DND-41 (cell line): ENCODE data around the gene B3GALT6.

ENCODE experiments used
- EZH2 ChIP-seq: IDR thresholded peaks from 3 replicates; pipeline ENCODE4 v1.6.1; 2012; ENCODE audit warnings: borderline replicate concordance, low read depth, mild to moderate bottlenecking, moderate library complexity, low read length, inconsistent platforms; ENCODE audit not compliant: severe bottlenecking
- TF ChIP-seq, protein P1 (sequence below): IDR thresholded peaks from 2 replicates; pipeline ENCODE4 v1.5.1; 2012; ENCODE audit warnings: borderline replicate concordance, low read length, moderate library complexity, mild to moderate bottlenecking; ENCODE audit not compliant: poor library complexity, severe bottlenecking; ENCODE audit errors: extremely low read depth

DNA sequence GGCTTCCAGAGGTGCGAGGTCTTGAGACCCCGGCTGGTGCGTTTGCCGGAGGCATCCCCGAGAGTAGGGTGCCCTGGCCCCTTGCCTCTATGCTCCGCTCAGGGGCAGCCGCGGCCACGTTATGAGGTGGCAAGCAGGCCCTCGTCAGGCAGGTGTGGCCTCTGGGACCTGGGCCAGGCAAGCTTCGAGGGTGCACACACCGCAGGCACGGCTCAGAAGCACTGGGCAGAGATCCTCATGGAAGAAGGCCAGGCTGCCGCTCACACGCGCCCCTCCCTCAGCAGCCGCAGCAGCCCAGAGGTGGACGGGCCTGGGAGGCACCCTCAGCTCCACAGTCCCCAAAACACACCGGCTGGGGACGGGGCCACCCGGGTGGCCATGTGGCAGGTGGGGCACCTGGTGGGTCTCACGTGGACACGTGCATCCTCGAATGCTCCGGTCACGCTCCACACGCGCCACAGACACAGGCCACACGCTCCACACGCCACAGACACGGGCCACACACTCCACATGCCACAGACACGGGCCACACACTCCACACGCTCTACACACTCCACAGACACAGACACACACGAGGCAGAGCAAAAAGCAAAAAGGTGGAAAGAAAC, 6.7 kb upstream of the B3GALT6 start:
- TF ChIP-seq, protein P1, sequence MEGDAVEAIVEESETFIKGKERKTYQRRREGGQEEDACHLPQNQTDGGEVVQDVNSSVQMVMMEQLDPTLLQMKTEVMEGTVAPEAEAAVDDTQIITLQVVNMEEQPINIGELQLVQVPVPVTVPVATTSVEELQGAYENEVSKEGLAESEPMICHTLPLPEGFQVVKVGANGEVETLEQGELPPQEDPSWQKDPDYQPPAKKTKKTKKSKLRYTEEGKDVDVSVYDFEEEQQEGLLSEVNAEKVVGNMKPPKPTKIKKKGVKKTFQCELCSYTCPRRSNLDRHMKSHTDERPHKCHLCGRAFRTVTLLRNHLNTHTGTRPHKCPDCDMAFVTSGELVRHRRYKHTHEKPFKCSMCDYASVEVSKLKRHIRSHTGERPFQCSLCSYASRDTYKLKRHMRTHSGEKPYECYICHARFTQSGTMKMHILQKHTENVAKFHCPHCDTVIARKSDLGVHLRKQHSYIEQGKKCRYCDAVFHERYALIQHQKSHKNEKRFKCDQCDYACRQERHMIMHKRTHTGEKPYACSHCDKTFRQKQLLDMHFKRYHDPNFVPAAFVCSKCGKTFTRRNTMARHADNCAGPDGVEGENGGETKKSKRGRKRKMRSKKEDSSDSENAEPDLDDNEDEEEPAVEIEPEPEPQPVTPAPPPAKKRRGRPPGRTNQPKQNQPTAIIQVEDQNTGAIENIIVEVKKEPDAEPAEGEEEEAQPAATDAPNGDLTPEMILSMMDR, result no peak
- no peak for TF ChIP-seq EZH2
